Cardiac fibroblast (primary cell): ENCODE results near the gene ITGAD.

Experiments
- DNase-seq, 2 donors: peaks; one replicate each; pipeline versions ENCODE4 v3.0.0 to v3.0.0-alpha.2; 2010; ENCODE audit warnings: low read depth in 2 of 2
- H3K4me3 ChIP-seq, 2 donors: replicated peaks in 1 of 2; 1 replicate in 1 of 2; 2 replicates in 1 of 2; pipeline ENCODE4 v1.5.1; 2011; ENCODE audit warnings: low read depth in 2 of 2, low read length in 2 of 2, mild to moderate bottlenecking in 2 of 2, moderate library complexity in 1 of 2
- CTCF ChIP-seq: IDR thresholded peaks from one replicate; pipeline ENCODE4 v1.5.1; 2011; ENCODE audit warnings: low read depth, mild to moderate bottlenecking, low read length, inconsistent platforms

The ITGAD gene

GRCh38 chr16:31470615-31471014 is 77.5 kb downstream of the ITGAD start:
- H3K4me3 ChIP-seq = no peak overlapping the region
- no peak for DNase-seq
- no peak for TF ChIP-seq CTCF

DNA sequence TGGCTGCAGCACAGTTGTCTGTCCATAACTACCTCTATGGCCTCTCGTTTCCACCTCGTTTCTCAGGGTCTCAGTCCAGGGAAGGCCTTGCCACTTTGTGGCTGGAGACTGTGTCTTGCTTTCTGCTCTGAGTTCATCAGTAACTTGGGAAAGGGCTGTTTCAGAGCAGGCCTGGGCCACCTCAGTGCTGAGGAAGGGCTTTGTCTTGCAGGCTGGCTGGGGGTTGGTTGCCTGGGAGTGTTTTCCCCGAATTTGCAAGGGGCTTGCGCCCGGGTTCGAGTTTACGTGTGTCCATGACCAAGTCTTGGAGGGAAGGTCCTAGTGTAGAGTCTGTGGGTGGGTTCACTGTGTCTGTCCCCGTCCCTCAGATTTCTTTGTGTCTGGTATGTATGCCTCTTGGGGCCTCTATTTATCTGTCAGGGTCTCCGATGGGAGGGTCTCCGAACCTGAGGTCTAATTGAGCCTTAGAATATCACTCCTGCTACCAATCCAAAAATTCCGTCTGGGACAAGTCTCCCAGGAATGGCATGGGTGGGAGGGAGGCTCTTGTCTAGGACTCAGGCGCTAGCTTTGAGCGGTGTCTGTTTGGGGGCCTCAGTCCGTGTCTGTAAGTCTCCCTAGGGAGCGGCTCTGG is 78.2 kb downstream of the ITGAD start:
- no peak for TF ChIP-seq CTCF
- peak in 1 of 2 donors; percentile 34 for DNase-seq
- H3K4me3 ChIP-seq = peak overlapping the region; percentile 84 to 87

DNA sequence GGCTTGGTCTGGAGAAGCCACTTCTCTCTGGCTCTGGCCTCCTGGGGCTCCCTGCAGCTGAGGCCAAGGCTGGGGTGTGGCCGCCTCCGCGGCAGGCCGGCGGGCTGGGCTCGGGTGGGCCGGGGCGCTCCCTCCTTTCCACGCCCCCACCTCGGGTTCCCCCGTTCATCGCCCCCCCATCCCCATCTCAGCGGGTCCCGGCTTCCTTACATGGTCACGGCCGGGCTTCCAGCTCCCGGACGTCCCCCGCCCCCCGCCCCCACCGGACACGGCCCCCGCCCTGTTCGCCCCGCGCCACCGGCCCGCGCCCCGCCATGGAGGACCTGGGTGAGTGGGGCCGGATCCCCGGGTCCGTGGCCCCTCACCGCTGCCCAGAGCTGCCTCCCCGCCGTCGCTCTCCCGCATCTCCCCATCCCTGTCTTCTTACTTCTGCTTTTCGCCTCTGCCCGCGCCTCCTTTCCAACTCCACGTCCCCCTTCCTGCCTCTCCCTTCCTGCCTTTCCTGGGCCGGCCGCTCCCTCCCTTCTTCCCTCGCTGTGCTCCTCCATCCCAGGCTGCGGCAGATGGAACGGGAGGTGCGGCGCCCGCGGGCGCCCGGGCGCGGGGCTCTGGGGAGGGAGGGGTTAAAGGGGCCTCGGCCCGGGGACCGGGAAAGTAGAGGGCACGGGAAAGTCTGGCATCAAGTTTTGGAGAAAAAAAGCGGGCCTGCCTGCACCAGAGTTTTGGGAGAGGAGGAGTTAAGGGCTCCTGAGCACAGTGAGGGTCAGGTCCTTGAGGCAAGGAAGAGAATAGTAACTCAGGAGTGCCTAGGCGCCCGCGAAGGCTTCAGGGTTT is 79.0 kb downstream of the ITGAD start, which contains the start of gene TGFB1I1:
TSS of gene TGFB1I1 (plus strand) at position 278 of the 834 bp plus-strand sequence. CDS start at position 315, 37 bp downstream.
- TF ChIP-seq CTCF = no peak
- DNase-seq = peak; percentile 84 to 86
- H3K4me3 ChIP-seq = peak within 1 kb of the TSS; percentile 84 to 87

GRCh38 chr16:31472709-31473203 is 79.6 kb downstream of the ITGAD start:
- peak; percentile 96 to 98 for DNase-seq
- TF ChIP-seq CTCF = peak; percentile 89
- peak overlapping the region; percentile 84 to 87 for H3K4me3 ChIP-seq

DNA sequence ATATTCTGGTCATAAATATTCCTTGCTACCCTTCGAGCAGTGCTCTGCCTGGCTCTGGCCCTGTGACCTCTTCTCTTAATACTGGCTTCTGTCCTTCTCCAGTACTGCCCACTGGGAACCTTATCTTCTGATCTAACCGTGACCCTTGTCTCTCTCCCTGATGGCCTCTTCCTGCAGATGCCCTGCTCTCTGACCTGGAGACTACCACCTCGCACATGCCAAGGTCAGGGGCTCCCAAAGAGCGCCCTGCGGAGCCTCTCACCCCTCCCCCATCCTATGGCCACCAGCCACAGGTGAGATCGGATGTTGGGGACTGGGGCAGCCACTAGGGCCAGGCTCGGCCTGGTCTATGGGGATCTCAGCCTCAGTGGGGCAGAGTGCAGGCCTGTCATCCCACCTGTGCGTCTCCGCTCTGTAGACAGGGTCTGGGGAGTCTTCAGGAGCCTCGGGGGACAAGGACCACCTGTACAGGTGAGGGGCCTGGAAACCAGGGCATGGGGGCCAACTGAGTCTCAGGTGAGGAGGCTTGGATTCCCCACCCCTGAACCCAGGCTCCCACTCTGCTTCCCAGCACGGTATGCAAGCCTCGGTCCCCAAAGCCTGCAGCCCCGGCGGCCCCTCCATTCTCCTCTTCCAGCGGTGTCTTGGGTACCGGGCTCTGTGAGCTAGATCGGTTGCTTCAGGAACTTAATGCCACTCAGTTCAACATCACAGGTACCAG is 80.3 kb downstream of the ITGAD start:
- DNase-seq = no peak
- H3K4me3 ChIP-seq = peak overlapping the region in 1 of 2 donors; percentile 87
- no peak for TF ChIP-seq CTCF

DNA sequence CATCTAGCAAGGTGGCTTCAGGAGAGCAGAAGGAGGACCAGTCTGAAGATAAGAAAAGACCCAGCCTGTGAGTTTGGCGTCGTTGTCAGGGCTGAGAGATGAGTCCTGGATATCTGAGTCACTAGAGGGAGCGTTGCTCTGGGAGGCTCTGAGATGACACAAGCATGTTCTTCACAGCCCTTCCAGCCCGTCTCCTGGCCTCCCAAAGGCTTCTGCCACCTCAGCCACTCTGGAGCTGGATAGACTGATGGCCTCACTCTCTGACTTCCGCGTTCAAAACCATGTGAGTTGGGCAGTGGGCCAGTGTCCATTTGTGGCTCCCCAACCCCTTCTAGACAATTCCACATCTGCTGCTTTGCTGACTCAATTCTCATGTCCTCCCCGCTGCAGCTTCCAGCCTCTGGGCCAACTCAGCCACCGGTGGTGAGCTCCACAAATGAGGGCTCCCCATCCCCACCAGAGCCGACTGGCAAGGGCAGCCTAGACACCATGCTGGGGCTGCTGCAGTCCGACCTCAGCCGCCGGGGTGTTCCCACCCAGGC is 81.1 kb downstream of the ITGAD start:
- no peak overlapping the region for H3K4me3 ChIP-seq
- TF ChIP-seq CTCF = no peak
- peak; percentile 62 to 87 for DNase-seq
